Right cardiac atrium (tissue), 5 donors: ENCODE data around the gene DNM2. TPM values are rescaled to one million over a fixed set of nuclear protein-coding genes. Genes with fewer than 3 reads are reported as not detected.
A peak's percentile ranks its signal among the peaks of the same experiment; 100 is the strongest.

Experiments used
- ATAC-seq, 2 donors: fragments of 200-7000 bp; cut with Tn5 transposase; one replicate each; pipeline versions ENCODE4 v1.8.0 to v1.9.1; 2020; ENCODE audit warnings: moderate library complexity in 2 of 2, mild to moderate bottlenecking in 1 of 2
- DNase-seq, 3 donors: peaks; one replicate each; pipeline ENCODE4 v3.0.0-alpha.2; 2020
- H3K27ac ChIP-seq: one replicate; pipeline ENCODE4 v1.5.1; 2013; ENCODE audit warnings: mild to moderate bottlenecking, low read length, control low read depth, moderate library complexity
- H3K27me3 ChIP-seq: one replicate; pipeline ENCODE4 v1.6.1; 2013; ENCODE audit not compliant: control insufficient read depth, insufficient read depth
- H3K4me1 ChIP-seq: one replicate; pipeline ENCODE4 v1.6.1; 2013; ENCODE audit warnings: low read length; ENCODE audit not compliant: control insufficient read depth, insufficient read depth
- H3K4me3 ChIP-seq: one replicate; pipeline ENCODE4 v1.5.1; 2013; ENCODE audit warnings: low read length, control low read depth
- H3K9me3 ChIP-seq: one replicate; pipeline ENCODE4 v1.6.1; 2013; ENCODE audit warnings: low read length; ENCODE audit not compliant: control insufficient read depth
- WGBS: extraction: QIAGEN DNeasy Blood & Tissue Kit; methylation state at CpG from one replicate; pipeline ENCODE4 v1.1.7; 2013; 5-methylcytosine and 5-hydroxymethylcytosine counted together
- intact Hi-C, 4 donors: fragments of 100-400 bp; cut with DNase I; formaldehyde crosslinking; loops; one replicate each; pipeline versions ENCODE4 v1.11.0 to v1.14.0; 2022 to 2023
- polyA plus RNA-seq: library from polyadenylated mRNA; stranded (reverse); fragments of 200-250 nt; gene quantifications from one replicate; pipeline ENCODE4 v1.2.3, GENCODE V29; 2013
- total RNA-seq, 4 donors: library from RNA; stranded (reverse); fragmentation: NEBNext Ultra II Directional; extraction: Animal tissue kit (Norgen Biotek cat#: 25700); gene quantifications; one replicate each; pipeline ENCODE4 v1.2.1, GENCODE V29; 2021
- donor health status: healthy with polysubstance abuse.
- donor health status: DM: no; HTN: yes; CAD: no.
- donor health status: DM: no; HTN: no; CAD: no.
- donor health status: DM: no; HTN: yes; CAD: no; lungs with severe emphysema.
- donor health status: DM: yes; HTN: yes; CAD: no.

The DNM2 gene
- total and polyA plus RNA-seq, 5 donors, result 129 to 202 (median 180) TPM

DNA sequence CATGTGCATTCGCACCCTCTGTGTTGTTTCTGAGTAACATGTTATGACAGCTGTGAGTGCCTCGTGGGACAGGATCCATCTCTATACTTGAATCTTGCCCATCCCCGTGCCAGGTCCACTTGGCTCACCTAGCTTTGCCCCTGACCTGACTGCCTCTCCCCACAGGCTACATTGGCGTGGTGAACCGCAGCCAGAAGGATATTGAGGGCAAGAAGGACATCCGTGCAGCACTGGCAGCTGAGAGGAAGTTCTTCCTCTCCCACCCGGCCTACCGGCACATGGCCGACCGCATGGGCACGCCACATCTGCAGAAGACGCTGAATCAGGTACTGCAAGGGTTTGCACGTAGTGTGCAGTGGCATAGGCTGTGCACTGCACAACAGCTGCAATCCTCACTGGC lies 64.9 kb downstream of the DNM2 start:
- Histone ChIP-seq H3K27me3 (no peaks in the 10 kb centered on the region), H3K27ac (no peak overlapping the region), H3K9me3 (no peaks in the 10 kb centered on the region), H3K4me1 (peaks cover 3% of the 10 kb centered on the region), H3K4me3 (no peak overlapping the region)
- intact Hi-C loops, result loop anchor here in 1 of 4 donors (10.0 kb wide), 1 partner anchor 82 kb away; no protein-coding TSS in a partner anchor
- WGBS, result 75% methylated on average over 13 of the region's 13 CpGs
- no peak for ATAC-seq
- peak in 1 of 3 donors; percentile 64 for DNase-seq

- ATAC-seq, result peak; percentile 21 to 34
- WGBS, result 58% methylated on average over 10 of the region's 10 CpGs
- Histone ChIP-seq H3K4me1 (peaks cover 3% of the 10 kb centered on the region), H3K4me3 (no peak overlapping the region), H3K9me3 (no peaks in the 10 kb centered on the region), H3K27ac (no peak overlapping the region), H3K27me3 (no peaks in the 10 kb centered on the region)
- intact Hi-C loops, result loop anchor here in 1 of 4 donors (10.0 kb wide), 1 partner anchor 81 kb away; no protein-coding TSS in a partner anchor
- peak in 2 of 3 donors; percentile 43 to 71 for DNase-seq
These were observed 66.4 kb downstream of the DNM2 start for GRCh38 chr19:10784257-10784656.

- intact Hi-C loops, result loop anchor here in 1 of 4 donors (10.0 kb wide), 1 partner anchor 77 kb away; no protein-coding TSS in a partner anchor
- Histone ChIP-seq H3K4me1 (no peaks in the 10 kb centered on the region), H3K4me3 (no peak overlapping the region), H3K9me3 (no peaks in the 10 kb centered on the region), H3K27ac (no peak overlapping the region), H3K27me3 (no peaks in the 10 kb centered on the region)
- WGBS, result 95% methylated on average over 8 of the region's 8 CpGs
- DNase-seq, result no peak
- no peak for ATAC-seq
These were observed 70.3 kb downstream of the DNM2 start for GRCh38 chr19:10788146-10788545.

DNA sequence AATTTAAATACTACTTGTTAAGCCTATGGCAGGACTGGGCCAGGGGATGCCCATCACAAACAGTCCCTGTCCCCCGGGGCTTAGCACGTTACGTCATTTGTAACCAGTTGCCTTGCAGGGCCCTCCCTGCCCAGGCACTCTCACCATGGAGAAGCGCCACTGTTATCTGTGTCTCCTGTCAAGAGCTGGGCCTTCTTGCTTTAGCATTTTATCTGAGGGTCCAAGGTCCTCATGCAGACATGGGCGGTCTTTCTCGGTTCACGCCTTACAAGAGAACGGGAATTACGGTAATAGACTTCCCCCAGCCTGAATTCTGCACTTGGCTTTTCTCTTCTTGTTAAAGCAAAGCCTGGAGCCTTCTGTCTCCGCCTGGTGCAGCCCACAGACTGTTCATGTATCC lies 72.0 kb downstream of the DNM2 start:
- Histone ChIP-seq H3K4me3 (no peak overlapping the region), H3K27me3 (no peaks in the 10 kb centered on the region), H3K4me1 (no peaks in the 10 kb centered on the region), H3K9me3 (no peaks in the 10 kb centered on the region), H3K27ac (no peak overlapping the region)
- 79% methylated on average over 10 of the region's 10 CpGs for WGBS
- intact Hi-C loops, result loop anchor here in 1 of 4 donors (10.0 kb wide), 1 partner anchor 75 kb away; no protein-coding TSS in a partner anchor
- DNase-seq, result no peak
- ATAC-seq, result peak in 1 of 2 donors; percentile 20

- ATAC-seq, result no peak
- 93% methylated on average over 19 of the region's 19 CpGs for WGBS
- H3K9me3 ChIP-seq, result no peaks in the 10 kb centered on the region
- no peak for DNase-seq
- H3K27ac ChIP-seq, result no peak overlapping the region
- H3K4me1 ChIP-seq, result no peaks in the 10 kb centered on the region
- intact Hi-C loops, result no loop called here
- H3K27me3 ChIP-seq, result no peaks in the 10 kb centered on the region
- no peak overlapping the region for H3K4me3 ChIP-seq
These were observed 78.8 kb downstream of the DNM2 start for GRCh38 chr19:10796653-10797052.

GRCh38 chr19:10797078-10797477 lies 79.2 kb downstream of the DNM2 start:
- ATAC-seq, result no peak
- Histone ChIP-seq H3K27ac (no peak overlapping the region), H3K9me3 (no peaks in the 10 kb centered on the region), H3K4me3 (no peak overlapping the region), H3K4me1 (no peaks in the 10 kb centered on the region), H3K27me3 (no peaks in the 10 kb centered on the region)
- DNase-seq, result no peak
- intact Hi-C loops, result no loop called here
- 83% methylated on average over 14 of the region's 14 CpGs for WGBS

DNA sequence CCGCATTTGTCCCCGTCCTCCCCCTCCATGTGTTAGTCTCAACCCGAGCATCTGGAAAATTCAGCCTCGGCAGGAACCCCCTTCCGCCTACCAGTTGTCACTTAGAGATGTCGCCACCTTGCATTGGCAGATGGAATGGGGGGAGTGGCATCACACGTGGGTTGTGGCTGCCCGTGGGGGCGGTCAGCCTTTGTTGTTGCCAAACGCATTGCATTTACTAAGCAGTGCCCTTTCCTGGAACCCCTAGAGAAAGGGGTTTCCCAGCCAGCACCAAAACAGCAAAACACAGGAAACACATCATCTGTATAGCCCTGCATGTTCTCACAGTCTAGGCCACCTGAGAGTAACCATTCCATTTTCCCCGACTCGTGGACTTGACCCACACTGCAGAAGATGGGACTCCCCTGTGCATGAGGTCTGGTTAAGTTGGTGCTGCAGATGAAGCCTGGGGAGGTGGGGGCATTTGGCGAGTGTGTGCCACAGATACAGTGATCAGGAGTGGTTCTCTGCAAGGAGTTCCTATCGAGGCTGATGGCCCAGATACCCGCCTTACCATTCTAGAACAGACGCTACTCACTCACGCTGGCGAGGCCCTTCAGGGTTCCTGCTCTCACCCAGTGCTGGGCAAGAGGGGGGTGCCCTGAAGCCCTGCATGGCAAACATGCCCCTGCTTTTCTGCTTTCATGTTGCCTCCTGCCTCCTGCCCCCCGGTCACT lies 79.8 kb downstream of the DNM2 start:
- Histone ChIP-seq H3K4me3 (no peak overlapping the region), H3K27ac (no peak overlapping the region), H3K4me1 (no peaks in the 10 kb centered on the region), H3K27me3 (no peaks in the 10 kb centered on the region), H3K9me3 (no peaks in the 10 kb centered on the region)
- 58% methylated on average over 19 of the region's 19 CpGs for WGBS
- no peak for ATAC-seq
- intact Hi-C loops, result no loop called here
- DNase-seq, result no peak

DNA sequence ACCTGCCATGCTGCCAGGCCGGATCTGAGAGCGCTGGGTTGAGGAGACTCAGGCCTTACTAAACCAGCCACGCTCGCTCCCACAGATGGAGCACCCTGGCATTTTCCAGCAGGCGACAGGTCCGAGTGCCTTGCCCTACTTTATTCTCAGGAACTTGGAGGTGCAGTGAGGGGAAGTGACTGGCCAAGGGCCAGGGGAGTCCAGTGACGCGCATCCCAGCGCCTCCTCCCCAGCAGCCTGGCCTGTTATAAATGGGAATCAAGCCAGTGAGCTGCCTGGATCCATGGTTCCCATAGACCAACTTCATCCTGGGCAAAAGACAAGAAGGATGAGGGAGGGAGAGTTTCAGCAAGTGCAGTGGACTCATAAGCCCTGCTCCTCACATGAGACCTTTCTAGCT lies 82.6 kb downstream of the DNM2 start:
- no peaks in the 10 kb centered on the region for H3K4me1 ChIP-seq
- H3K27me3 ChIP-seq, result no peaks in the 10 kb centered on the region
- intact Hi-C loops, result no loop called here
- peak overlapping the region; percentile 10 for H3K27ac ChIP-seq
- ATAC-seq, result peak; percentile 60 to 77
- no peak overlapping the region for H3K4me3 ChIP-seq
- 35% methylated on average over 9 of the region's 9 CpGs for WGBS
- DNase-seq, result peak; percentile 64 to 81 (median 74)
- no peaks in the 10 kb centered on the region for H3K9me3 ChIP-seq

GRCh38 chr19:10802479-10802878 lies 84.6 kb downstream of the DNM2 start:
- intact Hi-C loops, result no loop called here
- no peak for DNase-seq
- no peak for ATAC-seq
- Histone ChIP-seq H3K27ac (no peak overlapping the region), H3K27me3 (no peaks in the 10 kb centered on the region), H3K4me1 (no peaks in the 10 kb centered on the region), H3K9me3 (no peaks in the 10 kb centered on the region), H3K4me3 (no peak overlapping the region)
- 95% methylated on average over 5 of the region's 5 CpGs for WGBS

GRCh38 chr19:10803252-10803651 lies 85.4 kb downstream of the DNM2 start:
- 95% methylated on average over 9 of the region's 9 CpGs for WGBS
- intact Hi-C loops, result no loop called here
- Histone ChIP-seq H3K4me3 (no peak overlapping the region), H3K27me3 (no peaks in the 10 kb centered on the region), H3K4me1 (no peaks in the 10 kb centered on the region), H3K27ac (no peak overlapping the region), H3K9me3 (no peaks in the 10 kb centered on the region)
- DNase-seq (no peak), ATAC-seq (no peak)

DNA sequence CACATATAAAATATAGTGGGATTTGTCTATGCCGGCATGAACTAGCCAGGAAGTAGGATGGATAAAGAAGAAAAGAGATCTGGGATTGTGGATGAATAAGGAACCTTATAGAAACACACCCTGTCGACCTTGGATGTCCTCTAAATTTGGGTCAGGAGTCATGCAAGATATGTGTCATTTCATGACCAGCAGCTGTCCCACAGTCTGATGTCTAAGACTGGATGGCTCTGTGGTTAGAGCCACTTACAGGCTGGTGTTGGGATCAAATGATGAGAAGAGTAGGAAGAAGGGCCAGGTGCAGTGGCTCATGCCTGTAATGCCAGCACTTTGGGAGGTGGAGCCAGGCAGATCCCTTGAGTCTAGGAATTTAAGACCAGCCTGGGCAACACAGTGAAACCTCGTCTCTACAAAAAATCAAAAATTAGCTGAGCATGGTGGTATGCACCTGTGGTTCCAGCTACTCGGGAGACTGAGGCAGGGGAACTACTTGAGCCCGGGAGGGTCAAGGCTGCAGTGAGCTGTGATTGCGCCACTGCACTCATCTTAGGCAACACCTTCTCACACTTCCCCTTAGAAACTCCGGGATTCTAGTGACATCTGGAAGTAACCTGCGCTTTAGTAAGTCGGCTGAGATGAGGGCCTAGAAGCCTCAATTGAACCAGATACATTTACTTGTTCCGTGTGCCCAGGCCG lies 87.3 kb downstream of the DNM2 start:
- WGBS, result 85% methylated on average over 11 of the region's 11 CpGs
- ATAC-seq (no peak), DNase-seq (no peak)
- Histone ChIP-seq H3K27me3 (no peaks in the 10 kb centered on the region), H3K4me3 (no peak overlapping the region), H3K9me3 (no peaks in the 10 kb centered on the region), H3K4me1 (no peaks in the 10 kb centered on the region), H3K27ac (no peak overlapping the region)
- intact Hi-C loops, result no loop called here
